GM23248 (cell line): Measurements from ENCODE around the gene PTDSS2.

Experiments
- EZH2 ChIP-seq: fragments of 200-600 bp; sonication (generic); IDR thresholded peaks from 2 replicates; pipeline ENCODE4 v1.6.1; 2018; ENCODE audit warnings: antibody characterized with exemption, mild to moderate bottlenecking; ENCODE audit not compliant: insufficient read depth, poor library complexity, severe bottlenecking
- EZH2phosphoT487 ChIP-seq: fragments of 200-600 bp; sonication (generic); IDR thresholded peaks from 2 replicates; pipeline ENCODE4 v1.6.1; 2018; ENCODE audit warnings: antibody characterized with exemption, moderate library complexity, mild to moderate bottlenecking, low read depth; ENCODE audit not compliant: insufficient read depth

DNA sequence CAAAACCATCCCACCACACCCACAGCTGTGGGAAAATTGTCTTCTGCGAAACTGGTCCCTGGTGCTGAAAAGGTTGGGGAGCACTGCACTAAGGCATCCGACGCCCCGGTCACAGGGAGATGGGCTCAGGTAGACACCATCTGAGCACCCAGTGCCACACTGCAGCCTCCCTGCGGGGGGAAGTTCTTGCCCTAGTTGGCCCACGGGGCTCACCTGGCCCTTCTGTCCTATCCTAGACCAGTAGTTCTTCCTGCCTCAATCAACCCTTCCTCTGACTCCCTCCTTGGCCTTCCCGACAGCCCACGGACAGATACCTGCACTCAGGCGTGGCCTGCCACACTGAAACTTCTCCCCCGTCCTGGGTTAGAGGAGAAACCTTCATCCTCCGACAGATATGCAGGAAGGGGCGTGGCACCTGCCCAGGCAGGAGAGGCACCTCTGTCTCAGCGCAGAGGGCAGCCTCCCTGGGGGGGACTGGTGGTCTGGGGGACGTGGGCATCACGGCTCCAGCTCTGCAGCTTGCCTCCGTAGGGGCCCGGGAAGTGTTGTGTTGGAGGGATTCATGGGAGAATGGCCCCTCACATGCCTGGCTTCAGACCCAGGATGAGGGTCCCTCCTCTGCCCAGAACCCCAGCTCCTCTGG, 12.7 kb upstream of the PTDSS2 start:
- no peak for TF ChIP-seq EZH2phosphoT487
- no peak for TF ChIP-seq EZH2
